Stimulated activated CD8-positive, alpha-beta memory T cell treated with anti-CD3 and anti-CD28 coated beads, Interleukin-7, amount 100 ng/mL, for 48 hours (primary cell): ENCODE measurements around the gene SENP5.

Source experiments
- DNase-seq, 2 donors: peaks; one replicate each; pipeline ENCODE4 v3.0.0-alpha.2; 2020; ENCODE audit warnings: low read depth in 1 of 2; ENCODE audit errors: extremely low read depth in 1 of 2

Gene SENP5

GRCh38 chr3:196967412-196968232, 99.9 kb downstream of the SENP5 start:
- no peak for DNase-seq

GRCh38 chr3:196968233-196969133, 100.8 kb downstream of the SENP5 start, which contains the start of gene PIGZ:
TSS of gene PIGZ (minus strand) at chr3:196968833. CDS start at chr3:196952031, 16,802 bp downstream.
- peak in 1 of 2 donors; percentile 20 for DNase-seq

- DNase-seq = peak in 1 of 2 donors; percentile 18
Observed at GRCh38 chr3:196969134-196969659, 101.5 kb downstream of the SENP5 start.

GRCh38 chr3:196969660-196970546, 102.2 kb downstream of the SENP5 start:
- peak in 1 of 2 donors; percentile 59 for DNase-seq

GRCh38 chr3:196970547-196971093, 102.9 kb downstream of the SENP5 start:
- no peak for DNase-seq

GRCh38 chr3:196971094-196971698, 103.5 kb downstream of the SENP5 start:
- no peak for DNase-seq

GRCh38 chr3:196974661-196975060, 106.9 kb downstream of the SENP5 start:
- no peak for DNase-seq

- DNase-seq = no peak
Observed at GRCh38 chr3:196975349-196975748, 107.6 kb downstream of the SENP5 start.

- no peak for DNase-seq
Observed at GRCh38 chr3:196976941-196977340, 109.2 kb downstream of the SENP5 start.

- DNase-seq = no peak
Observed at GRCh38 chr3:196979545-196979944, 111.8 kb downstream of the SENP5 start.

- no peak for DNase-seq
Observed at GRCh38 chr3:196981657-196982056, 113.9 kb downstream of the SENP5 start.

- no peak for DNase-seq
Observed at GRCh38 chr3:196983186-196983585, 115.5 kb downstream of the SENP5 start.
